Cardiac septum (tissue), 1 donor: ENCODE data around the gene MYO1E. TPM values are rescaled to one million over a fixed set of nuclear protein-coding genes. Genes with fewer than 3 reads are reported as not detected.

Source experiments
- DNase-seq: peaks from one replicate; pipeline ENCODE4 v3.0.0-alpha.2; 2020; ENCODE audit warnings: low spot score
- intact Hi-C: fragments of 100-400 bp; cut with DNase I; formaldehyde crosslinking; loops from one replicate; pipeline ENCODE4 v1.14.0; 2022
- microRNA-seq: library from miRNA; unstranded; fragments of <30 nt; microRNA quantifications from one replicate; pipeline ENCODE4 v1.2.0, GENCODE V29; 2020
- total RNA-seq: library from RNA; stranded (reverse); fragmentation: NEBNext Ultra II Directional; extraction: Animal tissue kit (Norgen Biotek cat#: 25700); gene quantifications from one replicate; pipeline ENCODE4 v1.2.1, GENCODE V29; 2021
- donor health status: DM: no; HTN: no; CAD: no.

Gene MYO1E
- total RNA-seq, 1 donor from 2014 or later = 41.0 TPM

DNA sequence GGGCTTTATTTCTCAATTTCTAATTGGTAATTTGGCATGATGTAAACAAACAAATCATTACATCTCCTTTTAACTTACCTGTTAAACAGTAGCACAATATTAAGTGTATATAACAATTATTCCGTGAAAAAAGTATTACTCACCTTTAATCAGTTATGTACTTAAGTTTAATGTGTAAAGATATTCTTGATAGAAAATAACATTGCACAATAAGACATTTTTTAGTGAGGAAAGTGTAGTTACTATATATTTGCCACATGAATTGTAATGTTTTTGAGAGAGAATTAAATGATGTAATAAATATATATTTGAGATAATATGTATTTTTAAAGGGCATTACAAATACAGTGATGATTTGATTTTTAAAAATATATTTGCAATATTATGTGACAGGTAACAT is 278.6 kb downstream of the MYO1E start:
- intact Hi-C loops = no loop called here

DNA sequence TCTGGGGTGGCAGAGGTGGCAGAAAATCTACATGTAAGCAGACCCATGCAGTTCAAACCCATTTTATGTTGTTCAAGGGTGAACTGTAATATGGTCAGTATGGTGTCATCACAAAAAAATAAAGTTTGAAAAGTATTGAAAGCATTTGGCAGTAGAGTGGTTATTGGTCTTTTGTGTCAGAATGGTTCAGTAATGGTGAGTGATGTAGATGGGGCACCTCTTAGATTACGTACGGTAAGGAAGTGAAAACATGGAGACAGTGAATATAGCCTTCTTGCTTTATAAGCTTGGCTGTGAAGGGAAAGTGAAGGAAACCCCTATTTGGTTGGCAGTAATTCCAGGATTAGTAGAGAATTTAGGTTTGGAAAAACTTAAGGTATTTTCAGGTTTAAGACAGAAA is 284.9 kb downstream of the MYO1E start:
- DNase-seq = no peak
- intact Hi-C loops = no loop called here

More for the DNA sequence above, 278.6 kb downstream of the MYO1E start:
- DNase-seq = no peak

Small RNAs within 50 kb of the gene (microRNA-seq; reads per million reads assigned to microRNA genes)
- 6.2 reads per million, percentile 13 among the genes with 10 or more reads in this experiment for gene MIR2116

Other genes starting within 250 kb of the MYO1E start
- not detected for gene LDHAL6B, start 166.0 kb downstream of the MYO1E start, total RNA-seq
- gene FAM81A, start 65.3 kb upstream of the MYO1E start, total RNA-seq = 1.8 TPM
- not detected for gene GCNT3, start 238.9 kb upstream of the MYO1E start, total RNA-seq